HepG2 (cell line): ENCODE data around the gene PLSCR4. TPM values are rescaled to one million over a fixed set of nuclear protein-coding genes. Genes with fewer than 3 reads are reported as not detected.
A peak's percentile ranks its signal among the peaks of the same experiment; 100 is the strongest.

Experiments used
- DNMT1 ChIP-seq: sonication (generic); formaldehyde crosslinking; IDR thresholded peaks from 2 replicates; pipeline ENCODE4 v1.5.1; 2020; ENCODE audit warnings: mild to moderate bottlenecking, missing genetic modification reagents
- E2F2 ChIP-seq: sonication (generic); formaldehyde crosslinking; IDR thresholded peaks from 2 replicates; pipeline ENCODE4 v1.4.0; 2020; ENCODE audit warnings: missing genetic modification reagents, borderline replicate concordance
- FIP1L1 ChIP-seq: fragments of 200-400 bp; formaldehyde crosslinking; IDR thresholded peaks from 2 replicates; pipeline ENCODE4 v1.6.1; 2018; ENCODE audit warnings: low read depth, mild to moderate bottlenecking, low read length, moderate library complexity, borderline replicate concordance; ENCODE audit not compliant: insufficient read depth
- HOXA3 ChIP-seq: sonication (generic); formaldehyde crosslinking; IDR thresholded peaks from 2 replicates; pipeline ENCODE4 v1.5.0; 2020; ENCODE audit warnings: missing genetic modification reagents
- IRF9 ChIP-seq: sonication (generic); formaldehyde crosslinking; IDR thresholded peaks from 2 replicates; pipeline ENCODE4 v1.8.0; 2022; ENCODE audit warnings: missing genetic modification reagents, mild to moderate bottlenecking, borderline replicate concordance
- KLF9 ChIP-seq: IDR thresholded peaks from 2 replicates; pipeline ENCODE4 v1.6.1; 2016; ENCODE audit warnings: low read depth
- PBX3 ChIP-seq: sonication (generic); formaldehyde crosslinking; IDR thresholded peaks from 2 replicates; pipeline ENCODE4 v1.8.1; 2023; ENCODE audit warnings: missing genetic modification reagents, inconsistent platforms, borderline replicate concordance
- REST ChIP-seq, 2 experiments: IDR thresholded peaks; 2 replicates each; pipeline ENCODE4 v1.6.1; 2011 to 2012; ENCODE audit warnings: low read length in 2 of 2, borderline replicate concordance in 1 of 2, low read depth in 1 of 2, mild to moderate bottlenecking in 1 of 2, moderate library complexity in 1 of 2
- ZBTB3 ChIP-seq: sonication (generic); formaldehyde crosslinking; IDR thresholded peaks from 2 replicates; pipeline ENCODE4 v1.4.0; 2020; ENCODE audit warnings: low read depth, mild to moderate bottlenecking, moderate library complexity, missing genetic modification reagents, borderline replicate concordance
- ZNF10 ChIP-seq: sonication (generic); formaldehyde crosslinking; IDR thresholded peaks from 2 replicates; pipeline ENCODE4 v1.4.0; 2020; ENCODE audit warnings: mild to moderate bottlenecking, low read depth, missing genetic modification reagents, borderline replicate concordance
- ZNF513 ChIP-seq: sonication (generic); formaldehyde crosslinking; conservative IDR thresholded peaks from 2 replicates; pipeline ENCODE4 v1.5.0; 2020; ENCODE audit warnings: missing genetic modification reagents
- ZNF619 ChIP-seq: sonication (generic); formaldehyde crosslinking; IDR thresholded peaks from 2 replicates; pipeline ENCODE4 v1.4.0; 2020; ENCODE audit warnings: mild to moderate bottlenecking, missing genetic modification reagents
- ZNF772 ChIP-seq: sonication (generic); formaldehyde crosslinking; IDR thresholded peaks from 2 replicates; pipeline ENCODE4 v1.5.0; 2020; ENCODE audit warnings: mild to moderate bottlenecking, missing genetic modification reagents
- ZNF800 ChIP-seq: sonication (generic); formaldehyde crosslinking; IDR thresholded peaks from 2 replicates; pipeline ENCODE4 v1.4.0; 2020; ENCODE audit warnings: missing genetic modification reagents
- polyA plus RNA-seq, 8 experiments: library from polyadenylated mRNA; depleted of rRNA in 3 of 8; stranded (reverse) in 7 of 8; unstranded in 1 of 8; fragments of >200 nt; fragmentation: Illumina TruSeq in 4 of 8; extraction: Trizol in 4 of 8; gene quantifications; 2 replicates each; pipeline versions ENCODE4 v1.2.1 to v1.2.3, GENCODE V29; 2011 to 2016; ENCODE audit warnings: low read depth in 4 of 8, missing spikeins in 1 of 8, mixed read lengths in 1 of 8; ENCODE audit not compliant: insufficient read depth in 1 of 8
- total RNA-seq, 5 experiments: library from RNA; depleted of rRNA; stranded (reverse); fragments of >200 nt; fragmentation: Illumina TruSeq; extraction: Trizol; gene quantifications; 2 replicates each; pipeline ENCODE4 v1.2.3, GENCODE V29; 2016; ENCODE audit warnings: low read depth in 1 of 5

The PLSCR4 gene
- total and polyA plus RNA-seq, 2 of the 13 experiments (the other 11 are each of a cell fraction or from before 2014, with no cell fraction given) = 1.5 to 59.0 TPM

- TF ChIP-seq IRF9 (no peak; the same call in 1 of the 2 replicates), REST (IDR thresholded peaks at IDR 0.05; ENCODE audit: borderline replicate concordance in 1 of 2, low read depth in 1 of 2, low read length in 2 of 2) (peak in 1 of 2 experiments; percentile 75; a peak in 2 of 4 replicates), ZNF619 (CRISPR knock-in tag) (peak; percentile 95; the same call in 1 of the 2 replicates), ZBTB3 (CRISPR knock-in tag) (peak; percentile 52; the same call in 1 of the 2 replicates), ZNF800 (CRISPR knock-in tag) (0 out of 2 replicates have a peak, but pooled peaks have one; percentile 61), FIP1L1 (no peak), DNMT1 (CRISPR knock-in tag) (peak; percentile 47; the same call in 1 of the 2 replicates), ZNF10 (CRISPR knock-in tag) (no peak), PBX3 (CRISPR knock-in tag) (no peak), ZNF513 (CRISPR knock-in tag) (peak; percentile 91; the same call in 1 of the 2 replicates), HOXA3 (CRISPR knock-in tag) (peak; percentile 90), E2F2 (CRISPR knock-in tag) (no peak; the same call in 1 of the 2 replicates), ZNF772 (CRISPR knock-in tag) (peak; percentile 84), KLF9 (CRISPR knock-in tag) (no peak)
Observed at GRCh38 chr3:146160964-146161662, 89.8 kb downstream of the PLSCR4 start, which contains the start of gene PLOD2 (continued).
